ENCODE results near the gene IYD. TPM values are rescaled to one million over a fixed set of nuclear protein-coding genes. Genes with fewer than 3 reads are reported as not detected.

The IYD gene
- polyA plus RNA-seq, 6 donors from 2014 or later: not detected

GRCh38 chr6:150413198-150413597 lies 44.4 kb downstream of the IYD start:
- ATAC-seq (ENCODE audit: low read depth in 2 of 2) (no peak), DNase-seq (no peak)
- peaks cover 8 to 11% (median 9%) of the 10 kb centered on the region in 3 donors for H3K4me1 Mint-ChIP-seq
- no peak overlapping the region for H3K27ac Mint-ChIP-seq
- H3K36me3 Mint-ChIP-seq: no peaks in the 10 kb centered on the region
- H3K27me3 Mint-ChIP-seq: peaks cover 15 to 43% (median 22%) of the 10 kb centered on the region in 3 donors
- no peaks in the 10 kb centered on the region for H3K9me3 Mint-ChIP-seq
- no peak overlapping the region for H3K4me3 Mint-ChIP-seq

- no peak for ATAC-seq (ENCODE audit: low read depth in 2 of 2)
- peaks cover 11 to 15% (median 12%) of the 10 kb centered on the region in 3 donors for H3K4me1 Mint-ChIP-seq
- DNase-seq: no peak
- H3K4me3 Mint-ChIP-seq: no peak overlapping the region
- H3K27ac Mint-ChIP-seq: no peak overlapping the region
- H3K9me3 Mint-ChIP-seq: no peaks in the 10 kb centered on the region
- H3K36me3 Mint-ChIP-seq: no peaks in the 10 kb centered on the region
- H3K27me3 Mint-ChIP-seq: peaks cover 10 to 37% (median 16%) of the 10 kb centered on the region in 3 donors
These were observed 45.0 kb downstream of the IYD start for GRCh38 chr6:150413781-150414281.

- Mint-ChIP-seq H3K9me3 (peaks cover 0 to 2% (median 0%) of the 10 kb centered on the region in 7 donors), H3K27ac (no peak overlapping the region), H3K4me1 (peaks cover 7 to 15% (median 12%) of the 10 kb centered on the region in 3 donors), H3K4me3 (no peak overlapping the region), H3K36me3 (no peaks in the 10 kb centered on the region), H3K27me3 (peaks cover 10 to 33% (median 10%) of the 10 kb centered on the region in 3 donors)
- no peak for ATAC-seq (ENCODE audit: low read depth in 2 of 2)
- no peak for DNase-seq
These were observed 47.3 kb downstream of the IYD start for GRCh38 chr6:150416128-150416527.

GRCh38 chr6:150417250-150417649 lies 48.4 kb downstream of the IYD start:
- H3K4me3 Mint-ChIP-seq: peak overlapping the region in 1 of 8 donors; percentile 28
- peaks cover 7 to 15% (median 12%) of the 10 kb centered on the region in 3 donors for H3K4me1 Mint-ChIP-seq
- peaks cover 0 to 2% (median 0%) of the 10 kb centered on the region in 7 donors for H3K9me3 Mint-ChIP-seq
- ATAC-seq (ENCODE audit: low read depth in 2 of 2) (no peak), DNase-seq (no peak)
- peaks cover 8 to 30% (median 10%) of the 10 kb centered on the region in 3 donors for H3K27me3 Mint-ChIP-seq
- H3K36me3 Mint-ChIP-seq: no peaks in the 10 kb centered on the region
- H3K27ac Mint-ChIP-seq: no peak overlapping the region

GRCh38 chr6:150417899-150418826 lies 49.4 kb downstream of the IYD start:
- Mint-ChIP-seq H3K4me1 (peaks cover 7 to 15% (median 12%) of the 10 kb centered on the region in 3 donors), H3K9me3 (peaks cover 0 to 2% (median 0%) of the 10 kb centered on the region in 7 donors), H3K27me3 (peaks cover 5 to 25% (median 10%) of the 10 kb centered on the region in 3 donors), H3K27ac (peak overlapping the region; percentile 73 to 94 (median 84)), H3K36me3 (no peaks in the 10 kb centered on the region), H3K4me3 (peak overlapping the region; percentile 82 to 95 (median 88))
- DNase-seq (peak; percentile 66), ATAC-seq (ENCODE audit: low read depth in 2 of 2) (peak; percentile 87 to 89)

GRCh38 chr6:150418827-150419594 lies 50.2 kb downstream of the IYD start:
- Mint-ChIP-seq H3K27ac (peak overlapping the region; percentile 77 to 94 (median 88)), H3K27me3 (peaks cover 5 to 19% (median 10%) of the 10 kb centered on the region in 3 donors), H3K9me3 (peaks cover 0 to 2% (median 0%) of the 10 kb centered on the region in 7 donors), H3K36me3 (no peaks in the 10 kb centered on the region), H3K4me3 (peak overlapping the region; percentile 82 to 95 (median 88)), H3K4me1 (peaks cover 7 to 15% (median 12%) of the 10 kb centered on the region in 3 donors)
- peak; percentile 57 to 69 for ATAC-seq (ENCODE audit: low read depth in 2 of 2)
- DNase-seq: peak; percentile 58

- peak overlapping the region in 2 of 8 donors; percentile 82 to 86 for H3K4me3 Mint-ChIP-seq
- no peak overlapping the region for H3K27ac Mint-ChIP-seq
- peaks cover 0 to 2% (median 0%) of the 10 kb centered on the region in 7 donors for H3K9me3 Mint-ChIP-seq
These were observed 51.6 kb downstream of the IYD start for GRCh38 chr6:150420428-150420827.

GRCh38 chr6:150420926-150421325 lies 52.1 kb downstream of the IYD start:
- peaks cover 1 to 3% (median 2%) of the 10 kb centered on the region in 3 donors for H3K27me3 Mint-ChIP-seq
- peak overlapping the region in 1 of 8 donors; percentile 86 for H3K4me3 Mint-ChIP-seq
- DNase-seq (no peak), ATAC-seq (ENCODE audit: low read depth in 2 of 2) (no peak)
- no peak overlapping the region for H3K27ac Mint-ChIP-seq
- H3K9me3 Mint-ChIP-seq: peaks cover 0 to 2% (median 0%) of the 10 kb centered on the region in 7 donors
- H3K4me1 Mint-ChIP-seq: peaks cover 7 to 15% (median 12%) of the 10 kb centered on the region in 3 donors
- no peaks in the 10 kb centered on the region for H3K36me3 Mint-ChIP-seq

More at GRCh38 chr6:150420428-150420827, 51.6 kb downstream of the IYD start:
- Mint-ChIP-seq H3K27me3 (peaks cover 5 to 8% (median 7%) of the 10 kb centered on the region in 3 donors), H3K36me3 (no peaks in the 10 kb centered on the region), H3K4me1 (peaks cover 7 to 15% (median 12%) of the 10 kb centered on the region in 3 donors)
- ATAC-seq (ENCODE audit: low read depth in 2 of 2) (no peak), DNase-seq (no peak)

GRCh38 chr6:150425508-150425907 lies 56.7 kb downstream of the IYD start:
- H3K36me3 Mint-ChIP-seq: peaks cover 0 to 4% of the 10 kb centered on the region in 2 donors
- DNase-seq (no peak), ATAC-seq (ENCODE audit: low read depth in 2 of 2) (no peak)
- H3K27ac Mint-ChIP-seq: no peak overlapping the region
- H3K9me3 Mint-ChIP-seq: no peaks in the 10 kb centered on the region
- H3K4me3 Mint-ChIP-seq: no peak overlapping the region
- H3K4me1 Mint-ChIP-seq: no peaks in the 10 kb centered on the region
- H3K27me3 Mint-ChIP-seq: peaks cover 0 to 4% (median 0%) of the 10 kb centered on the region in 3 donors

GRCh38 chr6:150426198-150426597 lies 57.4 kb downstream of the IYD start:
- ATAC-seq (ENCODE audit: low read depth in 2 of 2): no peak
- Mint-ChIP-seq H3K4me1 (no peaks in the 10 kb centered on the region), H3K4me3 (no peak overlapping the region), H3K36me3 (peaks cover 0 to 4% of the 10 kb centered on the region in 2 donors), H3K27me3 (peaks cover 0 to 4% (median 0%) of the 10 kb centered on the region in 3 donors), H3K9me3 (no peaks in the 10 kb centered on the region), H3K27ac (peak overlapping the region in 1 of 6 donors; percentile 19)
- no peak for DNase-seq

- H3K36me3 Mint-ChIP-seq: peaks cover 0 to 4% of the 10 kb centered on the region in 2 donors
- DNase-seq (no peak), ATAC-seq (ENCODE audit: low read depth in 2 of 2) (no peak)
- no peak overlapping the region for H3K27ac Mint-ChIP-seq
- H3K9me3 Mint-ChIP-seq: no peaks in the 10 kb centered on the region
- H3K27me3 Mint-ChIP-seq: peaks cover 0 to 4% (median 0%) of the 10 kb centered on the region in 3 donors
- no peaks in the 10 kb centered on the region for H3K4me1 Mint-ChIP-seq
- no peak overlapping the region for H3K4me3 Mint-ChIP-seq
These were observed 58.3 kb downstream of the IYD start for GRCh38 chr6:150427037-150427602.

- Mint-ChIP-seq H3K27me3 (peaks cover 0 to 5% (median 0%) of the 10 kb centered on the region in 3 donors), H3K4me3 (no peak overlapping the region), H3K27ac (no peak overlapping the region), H3K9me3 (no peaks in the 10 kb centered on the region), H3K4me1 (no peaks in the 10 kb centered on the region), H3K36me3 (peaks cover 0 to 4% of the 10 kb centered on the region in 2 donors)
- DNase-seq (no peak), ATAC-seq (ENCODE audit: low read depth in 2 of 2) (no peak)
These were observed 59.0 kb downstream of the IYD start for GRCh38 chr6:150427843-150428242.

- Mint-ChIP-seq H3K27me3 (peaks cover 0 to 11% (median 11%) of the 10 kb centered on the region in 3 donors), H3K36me3 (peaks cover 0 to 4% of the 10 kb centered on the region in 2 donors), H3K4me3 (no peak overlapping the region), H3K9me3 (no peaks in the 10 kb centered on the region), H3K4me1 (no peaks in the 10 kb centered on the region), H3K27ac (no peak overlapping the region)
- DNase-seq (no peak), ATAC-seq (ENCODE audit: low read depth in 2 of 2) (no peak)
These were observed 62.0 kb downstream of the IYD start for GRCh38 chr6:150430815-150431214.
